Mesendoderm (in vitro differentiated cells): ENCODE data around the gene MTMR1.

Source experiments
- DNase-seq: peaks from one replicate; pipeline ENCODE4 v3.0.0; 2013
- H2AK5ac ChIP-seq: 2 replicates; pipeline ENCODE4 v1.6.1; 2013; ENCODE audit warnings: low read length, inconsistent platforms
- H2BK120ac ChIP-seq: 2 replicates; pipeline ENCODE4 v1.6.1; 2013; ENCODE audit warnings: low read depth, mild to moderate bottlenecking, low read length, moderate library complexity, mixed read lengths
- H2BK15ac ChIP-seq: replicated peaks from 2 replicates; pipeline ENCODE4 v1.6.1; 2013; ENCODE audit warnings: low read depth, mild to moderate bottlenecking, moderate library complexity
- H2BK5ac ChIP-seq: 2 replicates; pipeline ENCODE4 v1.6.1; 2013; ENCODE audit warnings: low read length, inconsistent platforms
- H3K18ac ChIP-seq: 2 replicates; pipeline ENCODE4 v1.6.1; 2013; ENCODE audit warnings: mild to moderate bottlenecking, low read length, mixed read lengths
- H3K23ac ChIP-seq: one replicate; pipeline ENCODE4 v1.6.1; 2013; ENCODE audit warnings: low read length
- H3K27ac ChIP-seq: 2 replicates; pipeline ENCODE4 v1.5.1; 2013; ENCODE audit warnings: low read depth, mild to moderate bottlenecking, inconsistent platforms, low read length, moderate library complexity
- H3K27me3 ChIP-seq: 2 replicates; pipeline ENCODE4 v1.6.1; 2013; ENCODE audit warnings: low read length, control low read depth, mild to moderate bottlenecking, inconsistent platforms; ENCODE audit not compliant: insufficient read depth, poor library complexity
- H3K36me3 ChIP-seq: 2 replicates; pipeline ENCODE4 v1.6.1; 2013; ENCODE audit warnings: low read length, inconsistent platforms; ENCODE audit not compliant: control insufficient read depth, insufficient read depth
- H3K4ac ChIP-seq: one replicate; pipeline ENCODE4 v1.6.1; 2013; ENCODE audit warnings: low read depth, mild to moderate bottlenecking, low read length, moderate library complexity
- H3K4me1 ChIP-seq: 2 replicates; pipeline ENCODE4 v1.6.1; 2013; ENCODE audit warnings: low read depth, low read length, inconsistent platforms; ENCODE audit not compliant: control insufficient read depth
- H3K4me2 ChIP-seq: 2 replicates; pipeline ENCODE4 v1.6.1; 2013; ENCODE audit warnings: low read length
- H3K4me3 ChIP-seq: 2 replicates; pipeline ENCODE4 v1.5.1; 2013; ENCODE audit warnings: mild to moderate bottlenecking, low read length
- H3K56ac ChIP-seq: one replicate; pipeline ENCODE4 v1.6.1; 2013; ENCODE audit warnings: low read length
- H3K79me1 ChIP-seq: 2 replicates; pipeline ENCODE4 v1.6.1; 2013; ENCODE audit warnings: low read length, inconsistent platforms
- H3K79me2 ChIP-seq: 2 replicates; pipeline ENCODE4 v1.6.1; 2013; ENCODE audit warnings: mild to moderate bottlenecking, low read length; ENCODE audit not compliant: control insufficient read depth, insufficient read depth
- H3K9ac ChIP-seq: 2 replicates; pipeline ENCODE4 v1.6.1; 2013; ENCODE audit warnings: low read length, inconsistent platforms
- H4K5ac ChIP-seq: one replicate; pipeline ENCODE4 v1.6.1; 2013; ENCODE audit warnings: low read length
- H4K8ac ChIP-seq: one replicate; pipeline ENCODE4 v1.6.1; 2013; ENCODE audit warnings: low read depth, mild to moderate bottlenecking, control low read depth, low read length, moderate library complexity
- WGBS: extraction: QIAGEN DNeasy Blood & Tissue Kit; methylation state at CpG from one replicate; pipeline ENCODE4 v1.1.7; 2013; ENCODE audit warnings: low lambda C conversion rate, missing lambda C conversion rate; ENCODE audit not compliant: insufficient coverage; ENCODE audit errors: extremely low coverage; 5-methylcytosine and 5-hydroxymethylcytosine counted together

The MTMR1 gene

DNA sequence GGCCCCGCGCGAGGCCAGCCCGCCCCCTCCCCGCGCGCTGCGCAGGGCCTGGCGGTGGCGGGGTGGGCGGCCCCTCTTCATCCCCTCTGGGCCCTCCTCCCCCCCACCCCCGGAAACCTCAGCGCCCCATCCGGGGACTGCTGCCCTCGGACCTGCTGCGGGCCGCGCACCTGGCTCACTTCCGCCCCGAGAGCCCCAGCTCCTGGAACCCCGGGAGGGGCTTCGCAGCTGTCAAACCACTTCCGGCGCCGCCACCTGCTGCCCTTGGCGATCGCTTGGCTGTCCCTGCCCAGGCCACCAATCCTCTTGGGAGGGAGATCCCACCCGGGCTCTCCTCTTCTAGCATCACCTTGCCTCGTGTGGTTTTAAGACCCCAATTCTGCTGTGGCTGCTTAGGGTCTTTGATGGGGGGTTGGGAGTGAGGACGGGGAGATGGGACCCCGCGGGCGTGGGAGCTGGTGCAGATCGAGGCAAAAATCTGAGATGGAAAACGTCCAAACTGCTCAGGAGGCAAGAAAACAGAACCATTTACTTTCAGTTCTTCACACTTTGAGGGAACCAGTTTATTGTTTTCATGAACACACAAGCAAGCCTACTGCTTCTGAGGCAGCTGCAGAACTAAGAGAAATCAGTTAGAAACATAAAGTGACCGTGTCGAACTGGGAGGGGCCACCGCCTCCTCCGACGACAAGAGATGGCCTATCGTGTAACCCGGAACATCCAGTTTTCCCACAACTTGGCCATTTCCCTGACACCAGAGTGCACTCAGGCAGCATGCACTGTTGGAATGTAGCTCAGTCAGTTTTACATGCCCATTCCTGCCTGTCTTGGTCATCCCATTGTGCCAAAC, 754 bp downstream of the MTMR1 start:
- Histone ChIP-seq H3K23ac (no peak overlapping the region), H3K4ac (peak overlapping the region; percentile 31), H3K27ac (no peak overlapping the region), H3K4me1 (no peaks in the 10 kb centered on the region), H2BK5ac (no peak overlapping the region), H3K4me3 (no peak overlapping the region), H3K79me1 (no peaks in the 10 kb centered on the region), H2AK5ac (no peak overlapping the region), H2BK15ac (no peak overlapping the region), H3K56ac (peak overlapping the region; percentile 42), H3K79me2 (no peaks in the 10 kb centered on the region), H3K4me2 (peak overlapping the region; percentile 15), H4K8ac (no peak overlapping the region), H3K9ac (peak overlapping the region; percentile 19), H2BK120ac (no peak overlapping the region), H4K5ac (no peak overlapping the region), H3K18ac (peak overlapping the region; percentile 80), H3K36me3 (no peaks in the 10 kb centered on the region), H3K27me3 (no peaks in the 10 kb centered on the region)
- WGBS = no CpG with 5 or more reads among the region's 42 CpGs
- DNase-seq = peak; percentile 56

DNA sequence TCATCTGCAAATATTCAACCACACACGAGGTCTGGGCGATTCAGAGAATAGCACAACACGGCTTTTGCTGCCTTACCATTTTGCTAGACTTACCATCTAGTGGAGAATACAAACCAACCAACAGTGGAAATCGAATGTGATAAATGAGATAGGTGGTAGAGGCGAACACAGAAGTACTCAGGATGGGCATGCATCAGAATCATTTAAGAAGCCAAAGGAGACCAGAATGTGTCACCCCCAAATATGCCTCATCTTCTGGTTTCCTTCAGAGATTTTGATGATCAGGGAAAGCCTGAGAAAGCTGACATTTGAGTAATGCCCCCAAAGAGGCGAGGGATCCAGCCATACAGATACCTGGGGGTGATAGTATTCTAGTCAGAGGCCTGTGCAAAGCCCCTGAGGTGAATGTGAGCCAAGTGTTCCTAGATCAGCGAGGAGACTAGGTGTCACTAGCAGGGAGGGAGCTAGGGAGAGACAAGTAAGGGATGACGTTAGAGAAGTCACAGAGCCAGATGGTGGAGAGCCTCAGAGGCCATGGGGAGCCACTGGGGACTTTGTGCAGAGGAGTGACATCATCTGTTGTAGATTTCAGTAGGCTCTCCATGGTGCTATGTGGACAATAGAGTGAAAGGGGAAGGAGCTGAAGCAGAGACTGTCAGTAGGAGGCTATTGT, 1.7 kb downstream of the MTMR1 start:
- H3K56ac ChIP-seq = no peak overlapping the region

DNA sequence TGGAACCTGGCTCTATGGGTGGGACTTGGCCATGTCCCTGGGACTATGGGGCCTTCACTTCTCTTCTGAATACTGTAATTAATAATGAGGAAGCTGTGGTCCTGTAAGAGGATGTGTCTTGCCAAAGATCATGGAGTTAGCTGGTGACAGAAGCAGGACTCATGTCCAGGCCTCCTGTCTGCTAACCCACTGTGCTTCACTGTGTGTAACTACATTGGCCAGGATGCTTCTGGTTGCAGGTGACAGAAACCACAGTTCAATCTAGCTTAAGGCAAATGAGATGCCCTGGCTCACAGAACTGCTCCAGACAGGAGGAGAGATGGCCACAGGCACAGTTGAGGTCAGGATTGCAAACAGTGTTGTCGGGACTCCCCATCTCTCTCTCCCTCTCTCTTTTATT, 3.1 kb downstream of the MTMR1 start:
- H2AK5ac ChIP-seq = no peak overlapping the region
- H3K79me2 ChIP-seq = no peaks in the 10 kb centered on the region
- H3K27ac ChIP-seq = no peak overlapping the region
- no peak overlapping the region for H3K4ac ChIP-seq
- no peak overlapping the region for H2BK5ac ChIP-seq
- H3K79me1 ChIP-seq = no peaks in the 10 kb centered on the region
- whole genome bisulfite sequencing = no CpG with 5 or more reads among the region's 1 CpG
- no peak overlapping the region for H2BK120ac ChIP-seq
- H3K9ac ChIP-seq = no peak overlapping the region
- no peak overlapping the region for H2BK15ac ChIP-seq
- no peak overlapping the region for H3K4me3 ChIP-seq
- H3K27me3 ChIP-seq = no peaks in the 10 kb centered on the region
- H4K5ac ChIP-seq = no peak overlapping the region
- DNase-seq = no peak
- H3K4me1 ChIP-seq = no peaks in the 10 kb centered on the region
- no peak overlapping the region for H3K18ac ChIP-seq
- no peaks in the 10 kb centered on the region for H3K36me3 ChIP-seq
- H3K4me2 ChIP-seq = no peak overlapping the region
- H3K56ac ChIP-seq = no peak overlapping the region
- no peak overlapping the region for H3K23ac ChIP-seq
- no peak overlapping the region for H4K8ac ChIP-seq

More for the DNA sequence above, 1.7 kb downstream of the MTMR1 start:
- Histone ChIP-seq H3K23ac (no peak overlapping the region), H2AK5ac (no peak overlapping the region), H2BK5ac (no peak overlapping the region), H3K18ac (no peak overlapping the region), H4K8ac (no peak overlapping the region), H3K79me1 (no peaks in the 10 kb centered on the region), H3K36me3 (no peaks in the 10 kb centered on the region), H2BK120ac (no peak overlapping the region), H3K4me3 (no peak overlapping the region), H3K4ac (no peak overlapping the region), H3K27me3 (no peaks in the 10 kb centered on the region), H3K79me2 (no peaks in the 10 kb centered on the region), H3K27ac (no peak overlapping the region), H2BK15ac (no peak overlapping the region), H4K5ac (no peak overlapping the region), H3K4me2 (no peak overlapping the region), H3K4me1 (no peaks in the 10 kb centered on the region), H3K9ac (no peak overlapping the region)
- DNase-seq = no peak
- no CpG with 5 or more reads among the region's 8 CpGs for WGBS

DNA sequence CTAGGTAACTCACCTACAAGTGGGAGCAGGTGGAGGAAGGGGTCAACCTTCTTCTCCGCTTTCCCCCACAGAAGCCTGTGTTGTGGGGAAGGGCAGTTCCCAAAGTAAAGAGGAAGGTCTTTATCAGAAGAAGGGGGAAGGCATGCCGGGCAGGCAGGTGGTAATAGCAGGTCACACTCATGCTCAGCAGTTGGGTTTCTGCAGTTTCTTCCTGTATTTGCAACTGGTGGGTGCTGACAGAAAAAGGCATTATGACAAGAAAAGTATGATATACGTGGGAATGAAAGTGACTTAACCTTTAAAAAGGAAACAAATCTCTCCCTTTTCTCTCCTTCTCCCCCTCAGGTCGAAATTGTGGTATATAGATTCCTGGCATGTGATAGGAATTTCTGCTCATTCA, 3.7 kb downstream of the MTMR1 start:
- no peak for DNase-seq
- no peak overlapping the region for H2AK5ac ChIP-seq
- H3K79me2 ChIP-seq = no peaks in the 10 kb centered on the region
- no peak overlapping the region for H3K4me3 ChIP-seq
- no peaks in the 10 kb centered on the region for H3K27me3 ChIP-seq
- no peak overlapping the region for H2BK120ac ChIP-seq
- no peak overlapping the region for H4K5ac ChIP-seq
- no peak overlapping the region for H2BK5ac ChIP-seq
- H4K8ac ChIP-seq = no peak overlapping the region
- H3K27ac ChIP-seq = no peak overlapping the region
- H3K4me2 ChIP-seq = no peak overlapping the region
- H3K36me3 ChIP-seq = no peaks in the 10 kb centered on the region
- H3K79me1 ChIP-seq = no peaks in the 10 kb centered on the region
- no peak overlapping the region for H3K4ac ChIP-seq
- H3K4me1 ChIP-seq = no peaks in the 10 kb centered on the region
- H3K9ac ChIP-seq = no peak overlapping the region
- no peak overlapping the region for H3K23ac ChIP-seq
- no peak overlapping the region for H3K18ac ChIP-seq
- H2BK15ac ChIP-seq = no peak overlapping the region
- H3K56ac ChIP-seq = no peak overlapping the region
- no CpG with 5 or more reads among the region's 4 CpGs for WGBS

DNA sequence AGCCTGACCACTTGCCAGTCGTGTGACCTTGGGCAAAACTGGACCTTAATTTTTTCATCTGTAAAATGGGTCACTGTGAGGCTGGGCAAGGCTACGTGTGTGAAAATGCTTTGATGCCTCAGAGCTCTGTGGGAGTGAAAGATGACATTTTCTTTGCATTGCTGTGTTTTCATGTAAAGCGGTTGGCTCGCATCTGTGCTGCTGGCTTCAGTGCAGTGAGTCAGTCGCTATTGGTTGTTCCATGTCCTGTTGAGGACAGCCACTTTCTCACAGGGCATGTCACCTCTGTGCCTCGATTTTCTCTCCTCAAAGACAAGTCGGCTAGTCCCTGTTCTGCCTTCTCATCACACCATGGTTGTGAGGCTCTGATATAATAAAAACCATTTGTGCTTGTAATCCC, 4.4 kb downstream of the MTMR1 start:
- Histone ChIP-seq H3K36me3 (no peaks in the 10 kb centered on the region), H2BK120ac (no peak overlapping the region), H3K4me2 (no peak overlapping the region), H3K56ac (no peak overlapping the region), H3K79me2 (no peaks in the 10 kb centered on the region), H2BK5ac (no peak overlapping the region), H3K79me1 (no peaks in the 10 kb centered on the region), H2BK15ac (no peak overlapping the region), H4K5ac (no peak overlapping the region), H4K8ac (no peak overlapping the region), H3K23ac (no peak overlapping the region), H3K9ac (no peak overlapping the region), H3K4me3 (no peak overlapping the region), H3K18ac (no peak overlapping the region), H2AK5ac (no peak overlapping the region), H3K4me1 (no peaks in the 10 kb centered on the region), H3K27ac (no peak overlapping the region), H3K27me3 (no peaks in the 10 kb centered on the region), H3K4ac (no peak overlapping the region)
- no peak for DNase-seq
- WGBS = no CpG with 5 or more reads among the region's 7 CpGs
